ENCODE data around the gene MDC1. TPM values are rescaled to one million over a fixed set of nuclear protein-coding genes. Genes with fewer than 3 reads are reported as not detected.

MDC1 gene
- total and polyA plus RNA-seq, 2 of the 13 experiments (the other 11 are each of a cell fraction or from before 2014, with no cell fraction given), result 8.4 to 14.0 TPM

GRCh38 chr6:30719791-30720737 lies 3.0 kb upstream of the MDC1 start, which contains the start of gene TUBB (continued):
- TF ChIP-seq ZNF746 (CRISPR knock-in tag; IDR thresholded peaks at IDR 0.05) (peak; percentile 35; the same call in 1 of the 2 replicates), REL (CRISPR knock-in tag; conservative IDR thresholded peaks at IDR 0.05) (0 out of 2 replicates have a peak, but pooled peaks have one; percentile 52), GPBP1L1 (CRISPR knock-in tag; IDR thresholded peaks at IDR 0.05) (no peak), KLF11 (CRISPR knock-in tag; IDR thresholded peaks at IDR 0.05) (no peak), MED13 (CRISPR knock-in tag; IDR thresholded peaks at IDR 0.05) (peak; percentile 72; the same call in 1 of the 2 replicates), DRAP1 (CRISPR knock-in tag; IDR thresholded peaks at IDR 0.05) (peak; percentile 92), DR1 (CRISPR knock-in tag; IDR thresholded peaks at IDR 0.05) (peak; percentile 38; the same call in 1 of the 2 replicates), ZBTB10 (CRISPR knock-in tag; IDR thresholded peaks at IDR 0.05; ENCODE audit: borderline replicate concordance) (peak; percentile 35; the same call in 1 of the 2 replicates), LCORL (IDR thresholded peaks at IDR 0.05) (no peak), LCORL (CRISPR knock-in tag; IDR thresholded peaks at IDR 0.05) (peak; percentile 60), SATB2 (CRISPR knock-in tag; IDR thresholded peaks at IDR 0.05) (no peak), NRL (CRISPR knock-in tag; IDR thresholded peaks at IDR 0.05; ENCODE audit: borderline replicate concordance) (0 out of 2 replicates have a peak, but pooled peaks have one; percentile 32), SP5 (CRISPR knock-in tag; IDR thresholded peaks at IDR 0.05; ENCODE audit: borderline replicate concordance, low read depth) (peak; percentile 58; the same call in 1 of the 2 replicates), ZNF574 (CRISPR knock-in tag; IDR thresholded peaks at IDR 0.05) (peak; percentile 98), ZNF138 (CRISPR knock-in tag; IDR thresholded peaks at IDR 0.05; ENCODE audit: low read depth) (0 out of 2 replicates have a peak, but pooled peaks have one; percentile 56)
- TF ChIP-seq, protein P1, sequence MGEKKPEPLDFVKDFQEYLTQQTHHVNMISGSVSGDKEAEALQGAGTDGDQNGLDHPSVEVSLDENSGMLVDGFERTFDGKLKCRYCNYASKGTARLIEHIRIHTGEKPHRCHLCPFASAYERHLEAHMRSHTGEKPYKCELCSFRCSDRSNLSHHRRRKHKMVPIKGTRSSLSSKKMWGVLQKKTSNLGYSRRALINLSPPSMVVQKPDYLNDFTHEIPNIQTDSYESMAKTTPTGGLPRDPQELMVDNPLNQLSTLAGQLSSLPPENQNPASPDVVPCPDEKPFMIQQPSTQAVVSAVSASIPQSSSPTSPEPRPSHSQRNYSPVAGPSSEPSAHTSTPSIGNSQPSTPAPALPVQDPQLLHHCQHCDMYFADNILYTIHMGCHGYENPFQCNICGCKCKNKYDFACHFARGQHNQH (CRISPR knock-in tag; IDR thresholded peaks at IDR 0.05), result peak; percentile 72
- TF ChIP-seq, protein P2, sequence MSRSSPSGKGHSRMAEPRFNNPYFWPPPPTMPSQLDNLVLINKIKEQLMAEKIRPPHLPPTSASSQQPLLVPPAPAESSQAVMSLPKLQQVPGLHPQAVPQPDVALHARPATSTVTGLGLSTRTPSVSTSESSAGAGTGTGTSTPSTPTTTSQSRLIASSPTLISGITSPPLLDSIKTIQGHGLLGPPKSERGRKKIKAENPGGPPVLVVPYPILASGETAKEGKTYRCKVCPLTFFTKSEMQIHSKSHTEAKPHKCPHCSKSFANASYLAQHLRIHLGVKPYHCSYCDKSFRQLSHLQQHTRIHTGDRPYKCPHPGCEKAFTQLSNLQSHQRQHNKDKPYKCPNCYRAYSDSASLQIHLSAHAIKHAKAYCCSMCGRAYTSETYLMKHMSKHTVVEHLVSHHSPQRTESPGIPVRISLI (CRISPR knock-in tag; IDR thresholded peaks at IDR 0.05; ENCODE audit: borderline replicate concordance), result 0 out of 2 replicates have a peak, but pooled peaks have one; percentile 25

All from HepG2 (cell line).